Activated CD8-positive, alpha-beta memory T cell treated with anti-CD3 and anti-CD28 coated beads for 36 hours (primary cell): ENCODE results near the gene UTS2B. TPM values are rescaled to one million over a fixed set of nuclear protein-coding genes. Genes with fewer than 3 reads are reported as not detected.

Experiments
- total RNA-seq, 2 experiments: library from RNA; stranded (reverse); gene quantifications; one replicate each; pipeline ENCODE4 v1.2.3, GENCODE V29; 2021

The UTS2B gene
- total RNA-seq, 2 experiments from 2014 or later, result not detected

Other genes starting within 250 kb of the UTS2B start
- not detected for gene OSTN, start 131.3 kb downstream of the UTS2B start, total RNA-seq
- gene CCDC50, start 1.1 kb downstream of the UTS2B start, total RNA-seq, result 10 to 100 TPM; 15.6 to 16.4 TPM
- not detected for gene PYDC2, start 130.6 kb upstream of the UTS2B start, total RNA-seq